ENCODE data around the gene EXOC2. TPM values are rescaled to one million over a fixed set of nuclear protein-coding genes. Genes with fewer than 3 reads are reported as not detected.

The EXOC2 gene
- total and polyA plus RNA-seq, 2 of the 13 experiments (the other 11 are each of a cell fraction or from before 2014, with no cell fraction given): 12.6 to 22.9 TPM

- H3K36me3 ChIP-seq (replicated peaks in 1 of 2; ENCODE audit: control insufficient read depth in 1 of 2, insufficient read depth in 2 of 2, low read length in 2 of 2): peaks cover 3 to 4% of the 10 kb centered on the region in 2 experiments; a peak in 3 of 5 replicates
- no peaks in the 10 kb centered on the region for H3K4me1 ChIP-seq (ENCODE audit: insufficient read depth, low read length)
- ATAC-seq (no peak), FAIRE-seq (no peak), DNase-seq (ENCODE audit: low spot score) (no peak)
- H3K9ac ChIP-seq (ENCODE audit: insufficient read depth, low read depth, low read length): no peak overlapping the region
- CTCF ChIA-PET (ENCODE audit: low intra/inter-chr PET ratio, low total read pairs): no interaction called here
- BruUV-seq (replicated peaks): no TSS peak
- intact Hi-C loops (cut with micrococcal nuclease; ENCODE audit: unreplicated experiment) (no loop called here), in situ Hi-C loops (cut with HindIII; ENCODE audit: extremely low pct_ligation_motif_present, low pct_unique_long_range_greater_than_20kb) (no loop called here)
- H2AFZ ChIP-seq (ENCODE audit: low read length): no peak overlapping the region
- H4K20me1 ChIP-seq (ENCODE audit: insufficient read depth, low read length): no peaks in the 10 kb centered on the region
- H3K9me3 ChIP-seq (ENCODE audit: low read length): peaks cover 2% of the 10 kb centered on the region
- WGBS (ENCODE audit: low lambda C conversion rate): 95% methylated on average over 5 of the region's 5 CpGs
- no peak overlapping the region for H3K4me3 ChIP-seq (replicated peaks in 1 of 3; ENCODE audit: insufficient read depth in 1 of 3, low read depth in 2 of 3, low read length in 3 of 3)
- H3K4me2 ChIP-seq (ENCODE audit: low read depth, low read length): no peak overlapping the region
- H3K27me3 ChIP-seq (ENCODE audit: control insufficient read depth in 1 of 2, insufficient read depth in 2 of 2, low read length in 2 of 2): no peaks in the 10 kb centered on the region
- TF ChIP-seq ZNF343 (CRISPR knock-in tag; IDR thresholded peaks at IDR 0.05) (no peak), ZFX (CRISPR knock-in tag; IDR thresholded peaks at IDR 0.05; ENCODE audit: low read depth) (no peak), RAD51 (IDR thresholded peaks at IDR 0.05; ENCODE audit: borderline replicate concordance) (no peak), SMAD3 (CRISPR knock-in tag; IDR thresholded peaks at IDR 0.05) (no peak), ZNF160 (CRISPR knock-in tag; IDR thresholded peaks at IDR 0.05) (no peak), HNRNPL (IDR thresholded peaks at IDR 0.05; ENCODE audit: low read depth, low read length) (no peak), CSRNP2 (CRISPR knock-in tag; conservative IDR thresholded peaks at IDR 0.05; ENCODE audit: low read depth) (no peak), TMF1 (CRISPR knock-in tag; IDR thresholded peaks at IDR 0.05; ENCODE audit: low read depth) (no peak)
- POLR2A ChIA-PET: no interaction called here
- no peak overlapping the region for H3K27ac ChIP-seq (ENCODE audit: extremely low read length, insufficient read depth, low read length)
- no peaks in the 10 kb centered on the region for H3K79me2 ChIP-seq (ENCODE audit: insufficient read depth, low read length)
Measured at GRCh38 chr6:636488-636887, 56.5 kb downstream of the EXOC2 start.

GRCh38 chr6:635233-635632 lies 57.7 kb downstream of the EXOC2 start:
- ChIA-PET CTCF (ENCODE audit: low intra/inter-chr PET ratio, low total read pairs) (no interaction called here), POLR2A (no interaction called here)
- H2AFZ ChIP-seq (ENCODE audit: low read length): no peak overlapping the region
- DNase-seq (ENCODE audit: low spot score): no peak
- no peaks in the 10 kb centered on the region for H3K4me1 ChIP-seq (ENCODE audit: insufficient read depth, low read length)
- H3K4me3 ChIP-seq (replicated peaks in 1 of 3; ENCODE audit: insufficient read depth in 1 of 3, low read depth in 2 of 3, low read length in 3 of 3): no peak overlapping the region
- H3K27ac ChIP-seq (ENCODE audit: extremely low read length, insufficient read depth, low read length): no peak overlapping the region
- H3K36me3 ChIP-seq (replicated peaks in 1 of 2; ENCODE audit: control insufficient read depth in 1 of 2, insufficient read depth in 2 of 2, low read length in 2 of 2): peaks cover 4 to 5% of the 10 kb centered on the region in 2 experiments; a peak in 4 of 5 replicates
- no peaks in the 10 kb centered on the region for H4K20me1 ChIP-seq (ENCODE audit: insufficient read depth, low read length)
- H3K27me3 ChIP-seq (ENCODE audit: control insufficient read depth in 1 of 2, insufficient read depth in 2 of 2, low read length in 2 of 2): no peaks in the 10 kb centered on the region
- no peak overlapping the region for H3K4me2 ChIP-seq (ENCODE audit: low read depth, low read length)
- peak; percentile 89 for TF ChIP-seq MAFF (IDR thresholded peaks at IDR 0.05; ENCODE audit: low read depth, low read length)
- no peak for TF ChIP-seq U2AF1 (optimal IDR thresholded peaks at IDR 0.05; ENCODE audit: low read depth, low read length)
- TF ChIP-seq ZNF558 (CRISPR knock-in tag; IDR thresholded peaks at IDR 0.05; ENCODE audit: borderline replicate concordance): no peak
- no peak for TF ChIP-seq SP4 (CRISPR knock-in tag; IDR thresholded peaks at IDR 0.05)
- TF ChIP-seq PREB (CRISPR knock-in tag; IDR thresholded peaks at IDR 0.05): no peak
- TF ChIP-seq MAFK (conservative IDR thresholded peaks at IDR 0.05 in 1 of 2, IDR thresholded peaks at IDR 0.05 in 1 of 2; ENCODE audit: low read length in 2 of 2): peak; percentile 88 to 91
- TF ChIP-seq CREB1 (IDR thresholded peaks at IDR 0.05): no peak
- TF ChIP-seq CREB1 (CRISPR knock-in tag; IDR thresholded peaks at IDR 0.05): no peak
- H3K9me3 ChIP-seq (ENCODE audit: low read length): no peaks in the 10 kb centered on the region
- no peaks in the 10 kb centered on the region for H3K79me2 ChIP-seq (ENCODE audit: insufficient read depth, low read length)
- H3K9ac ChIP-seq (ENCODE audit: insufficient read depth, low read depth, low read length): no peak overlapping the region
- no TSS peak for BruUV-seq (replicated peaks)
- in situ Hi-C loops (cut with HindIII; ENCODE audit: extremely low pct_ligation_motif_present, low pct_unique_long_range_greater_than_20kb): no loop called here
- WGBS (ENCODE audit: low lambda C conversion rate): 92% methylated on average over 5 of the region's 5 CpGs
- intact Hi-C loops (cut with micrococcal nuclease; ENCODE audit: unreplicated experiment): no loop called here
- FAIRE-seq: no peak
- no peak for ATAC-seq

All from HepG2 (cell line).